ENCODE measurements around the gene WDR12.
"Not testable (repeated sequence)": the region's sequence is repeated elsewhere in the genome, so short reads cannot be mapped to it uniquely, and the experiment has no call there.

WDR12 gene

DNA sequence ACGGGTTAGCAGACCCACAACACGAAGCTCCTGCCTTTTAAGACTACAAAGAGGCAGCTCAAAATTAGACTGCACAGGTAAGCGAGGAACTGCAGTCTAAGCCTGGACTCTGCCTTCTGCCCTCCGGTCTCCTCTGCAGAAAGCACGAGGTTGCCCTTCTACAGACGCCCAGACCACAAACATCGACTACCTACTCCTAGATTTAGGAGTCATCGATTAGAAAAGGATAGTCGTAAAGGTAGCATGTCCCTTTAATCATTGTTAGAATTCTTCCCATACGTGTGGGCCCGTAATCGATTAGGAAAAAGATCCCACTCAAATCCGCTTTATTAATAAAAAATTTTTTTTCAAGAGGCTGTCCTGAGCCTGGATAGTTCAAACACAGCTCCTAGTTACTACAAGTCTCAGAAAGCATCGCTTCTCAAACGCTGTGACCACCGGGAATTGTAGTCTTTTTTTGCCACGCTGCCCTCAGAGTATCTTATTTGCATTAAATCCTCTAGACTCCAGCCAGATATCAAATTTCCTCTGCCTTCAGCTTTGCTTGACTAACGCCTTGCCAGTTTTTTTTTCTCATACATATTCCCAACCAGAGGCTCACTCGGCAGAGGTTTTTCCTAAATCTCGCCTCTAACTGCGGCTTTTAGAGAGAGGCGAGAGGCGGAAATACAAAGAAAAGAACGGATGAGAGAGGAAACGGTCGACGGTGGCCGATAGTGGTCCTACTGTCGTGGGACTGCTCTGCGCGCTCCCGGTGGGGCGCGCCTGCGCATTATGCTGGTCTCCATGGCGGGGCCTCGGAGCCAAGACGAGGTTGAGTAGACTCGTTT lies at the start of gene WDR12, which contains the start of gene CARF:
Gene WDR12, minus strand, starts transcription at position 162 of the 830 bp plus-strand sequence. CDS start 197 bp downstream, outside the sequence.
Gene CARF, plus strand, starts transcription at position 764 of the 830 bp plus-strand sequence. CDS start 29,628 bp downstream, outside the sequence.
- DNase-seq (ENCODE audit: low spot score): peak; percentile 91

DNA sequence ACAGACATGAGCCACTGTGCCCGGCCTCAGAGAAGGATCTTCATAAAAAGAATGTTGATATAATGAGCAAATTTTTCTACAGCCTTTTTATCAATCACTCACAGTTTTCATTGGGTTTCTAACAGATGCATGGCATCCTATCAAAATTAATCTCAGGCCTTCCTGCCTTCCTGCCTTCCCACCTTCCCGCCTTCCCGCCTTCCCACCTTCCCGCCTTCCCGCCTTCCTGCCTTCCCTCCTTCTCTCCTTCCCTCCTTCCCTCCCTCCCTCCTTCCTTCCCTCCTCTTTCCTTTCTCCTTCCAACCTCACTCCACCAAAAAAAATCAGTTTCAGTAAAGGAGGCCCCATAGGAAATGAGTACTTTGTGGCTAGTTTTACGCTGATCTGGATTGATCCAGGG lies 49.1 kb upstream of the WDR12 start:
- DNase-seq (ENCODE audit: low spot score): no peak

DNA sequence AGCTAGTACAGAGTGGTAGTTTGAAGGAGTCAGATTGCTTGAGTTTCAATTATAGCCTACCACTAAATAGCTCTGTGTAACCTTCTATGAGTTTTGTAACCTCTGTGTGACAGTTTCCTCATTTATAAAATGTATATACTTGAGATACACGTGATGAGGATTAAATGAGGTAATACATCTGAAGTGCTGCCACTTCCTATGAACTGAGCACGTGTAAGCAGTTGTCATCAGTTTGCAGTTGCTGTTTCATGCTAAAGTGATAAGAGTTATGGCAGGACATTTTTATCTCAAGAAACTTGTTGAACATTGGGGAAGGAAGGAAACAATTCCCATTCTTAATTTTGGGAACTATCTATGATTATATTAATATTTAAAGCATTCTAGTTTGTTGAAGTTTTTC lies 39.1 kb upstream of the WDR12 start:
- DNase-seq (ENCODE audit: low spot score): no peak

DNA sequence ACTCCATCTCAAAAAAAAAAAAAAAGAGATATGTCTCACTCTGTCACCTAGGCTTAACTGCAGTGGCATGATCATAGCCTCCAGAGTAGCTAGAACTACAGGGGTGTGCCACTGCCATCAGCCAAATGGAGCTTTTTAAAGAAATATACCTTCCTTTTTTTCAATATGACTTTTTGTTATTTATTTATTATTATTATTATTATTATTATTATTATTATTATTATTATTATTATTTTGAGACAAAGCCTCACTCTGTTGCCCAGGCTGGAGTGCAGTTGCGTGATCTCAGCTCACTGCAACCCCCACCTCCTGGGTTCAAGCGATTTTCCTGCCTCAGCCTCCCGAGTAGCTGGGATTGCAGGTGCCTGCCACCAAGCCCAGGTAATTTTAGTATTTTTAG lies 37.9 kb upstream of the WDR12 start:
- DNase-seq (ENCODE audit: low spot score): not testable (repeated sequence)

DNA sequence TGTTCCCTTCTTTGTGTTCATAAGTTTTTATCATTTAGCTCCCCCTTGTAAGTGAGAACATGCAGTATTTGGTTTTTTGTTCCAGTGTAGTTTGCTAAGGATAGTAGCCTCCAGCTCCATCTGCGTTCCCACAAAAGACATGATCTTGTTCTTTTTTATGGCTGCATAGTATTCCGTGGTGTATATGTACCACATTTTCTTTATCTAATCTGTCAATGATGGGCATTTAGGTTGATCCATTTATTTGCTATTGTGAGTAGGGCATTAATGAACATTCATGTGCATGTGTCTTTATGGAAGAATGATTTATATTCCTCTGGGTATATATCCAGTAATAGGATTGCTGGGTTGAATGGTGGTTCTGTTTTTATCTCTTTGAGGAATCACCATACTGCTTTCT lies 34.0 kb upstream of the WDR12 start:
- no peak for DNase-seq (ENCODE audit: low spot score)

DNA sequence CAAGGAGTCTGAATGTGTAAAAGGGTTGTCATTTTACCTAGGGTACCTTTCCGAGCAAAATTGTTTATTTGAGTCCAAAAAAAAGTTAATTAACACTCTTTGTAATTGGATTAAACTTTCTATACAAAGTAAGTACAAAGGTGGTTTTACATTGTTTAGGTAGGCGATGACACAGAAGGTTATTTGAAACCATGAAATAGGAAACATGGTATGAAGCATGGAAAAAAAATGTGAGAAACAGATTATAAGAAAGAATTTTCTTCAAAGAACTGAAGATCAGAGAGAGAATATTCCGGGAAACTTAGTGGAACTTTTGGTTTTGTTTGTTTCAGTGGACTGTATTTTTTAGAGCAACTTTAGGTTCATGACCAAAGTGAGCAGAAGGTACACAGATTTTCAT lies 33.3 kb upstream of the WDR12 start:
- DNase-seq (ENCODE audit: low spot score): no peak

DNA sequence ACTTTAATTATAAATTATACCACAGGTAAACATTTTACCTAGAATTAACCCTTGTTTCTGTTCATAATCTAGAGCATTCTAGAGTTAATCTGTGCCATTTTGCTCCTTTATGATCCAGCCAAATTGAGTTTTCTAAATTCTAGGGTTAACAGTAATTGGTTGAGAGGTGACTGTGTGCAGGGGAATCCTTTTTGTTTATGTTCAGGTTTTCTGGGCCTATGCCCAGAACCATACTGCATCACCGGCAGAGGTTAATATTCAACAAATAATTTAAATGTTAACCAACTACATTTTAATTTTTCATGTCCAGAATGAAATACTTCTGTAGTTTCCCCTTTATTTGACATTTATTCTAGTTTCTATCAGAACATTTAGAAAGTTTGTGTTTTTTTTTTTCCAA lies 32.9 kb upstream of the WDR12 start:
- no peak for DNase-seq (ENCODE audit: low spot score)

DNA sequence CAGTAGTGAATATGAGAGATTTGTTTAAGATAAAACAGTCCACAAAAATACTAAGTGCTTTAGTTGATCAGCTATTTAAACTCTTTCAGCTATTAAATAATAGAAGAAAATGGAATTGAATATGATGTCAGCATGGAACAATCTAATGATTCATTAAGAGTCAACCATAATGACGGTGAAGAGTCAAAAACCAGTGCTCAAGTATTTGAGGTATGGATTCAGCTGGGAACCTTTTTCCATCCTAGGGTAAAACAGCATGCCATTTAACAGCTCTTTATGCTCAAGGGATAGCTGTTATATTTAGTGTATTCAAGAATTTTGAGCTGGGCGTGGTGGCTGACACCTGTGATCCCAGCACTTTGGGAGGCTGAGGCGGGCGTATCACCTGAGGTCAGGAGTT lies 30.3 kb upstream of the WDR12 start:
- no peak for DNase-seq (ENCODE audit: low spot score)

DNA sequence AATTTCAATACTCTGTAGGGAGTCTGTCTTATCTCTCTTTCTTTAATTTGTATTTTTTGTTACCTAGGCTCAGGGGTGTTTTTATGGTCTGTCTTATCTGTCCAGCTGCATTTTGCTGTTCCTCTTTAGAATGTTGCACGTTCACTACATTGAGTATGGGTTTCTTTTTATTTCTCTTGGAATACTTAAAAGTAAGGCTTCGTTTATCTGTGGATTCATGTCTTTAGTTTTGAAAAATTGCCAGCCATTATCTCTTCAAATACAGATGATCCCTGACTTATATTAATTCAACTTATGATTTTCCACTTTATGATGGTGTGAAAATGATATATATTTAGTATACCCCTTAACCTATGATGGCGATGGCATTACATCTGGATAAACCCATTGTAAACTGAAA lies 27.5 kb upstream of the WDR12 start:
- DNase-seq (ENCODE audit: low spot score): no peak

DNA sequence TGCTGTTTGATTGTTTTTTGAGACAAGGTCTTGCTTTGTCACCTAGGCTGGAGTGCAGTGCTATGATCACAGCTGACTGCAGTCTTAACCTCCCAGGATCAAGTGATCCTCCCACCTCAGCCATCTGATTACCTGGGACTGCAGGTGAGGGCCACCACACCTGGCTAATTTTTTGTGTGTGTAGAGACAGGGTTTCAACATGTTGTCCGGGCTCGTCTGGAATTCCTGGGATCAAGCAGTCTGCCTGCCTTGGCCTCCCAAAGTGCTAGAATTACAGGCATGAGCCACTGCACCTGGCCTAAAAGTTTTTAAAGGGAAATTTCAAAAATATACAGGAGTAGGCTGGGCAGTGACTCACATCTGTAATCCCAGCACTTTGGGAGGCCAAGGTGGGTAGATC lies 23.0 kb upstream of the WDR12 start:
- DNase-seq (ENCODE audit: low spot score): no peak

DNA sequence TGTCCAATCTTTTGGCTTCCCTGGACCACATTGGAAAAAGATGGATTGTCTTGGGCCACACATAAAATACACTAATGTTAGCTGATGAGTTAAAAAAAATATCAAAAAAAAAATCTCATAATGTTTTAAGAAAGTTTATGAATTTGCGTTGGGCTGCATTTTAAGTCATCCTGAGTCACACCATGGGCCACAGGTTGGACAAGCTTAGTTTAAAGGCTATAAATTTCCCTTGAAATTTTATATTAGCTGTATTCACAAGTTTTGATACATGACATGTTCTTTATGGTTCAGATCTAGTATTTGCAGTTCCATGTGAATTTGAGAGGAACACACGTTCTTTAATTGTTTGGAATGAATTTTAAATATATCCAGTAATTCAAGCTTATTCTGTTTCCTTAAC lies 22.5 kb upstream of the WDR12 start:
- DNase-seq (ENCODE audit: low spot score): no peak

DNA sequence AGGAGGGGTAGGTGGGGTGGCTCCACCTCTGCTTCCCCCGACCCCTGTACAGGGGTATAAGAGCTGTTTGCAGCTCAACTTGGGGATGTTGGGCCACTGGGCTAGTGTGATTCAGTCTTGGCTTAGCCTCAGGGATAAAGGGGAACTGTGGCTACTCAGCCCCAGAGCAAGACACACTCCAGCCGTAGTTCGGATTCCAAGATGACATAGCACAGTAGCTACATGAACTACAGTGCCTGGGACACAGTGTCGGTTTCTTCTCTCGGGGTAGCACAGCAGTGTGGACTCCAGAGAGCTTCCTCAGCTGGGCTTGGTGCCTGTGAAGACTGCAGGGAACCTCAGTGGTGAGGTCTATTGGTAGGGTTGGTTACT lies 21.7 kb upstream of the WDR12 start:
- no peak for DNase-seq (ENCODE audit: low spot score)

DNA sequence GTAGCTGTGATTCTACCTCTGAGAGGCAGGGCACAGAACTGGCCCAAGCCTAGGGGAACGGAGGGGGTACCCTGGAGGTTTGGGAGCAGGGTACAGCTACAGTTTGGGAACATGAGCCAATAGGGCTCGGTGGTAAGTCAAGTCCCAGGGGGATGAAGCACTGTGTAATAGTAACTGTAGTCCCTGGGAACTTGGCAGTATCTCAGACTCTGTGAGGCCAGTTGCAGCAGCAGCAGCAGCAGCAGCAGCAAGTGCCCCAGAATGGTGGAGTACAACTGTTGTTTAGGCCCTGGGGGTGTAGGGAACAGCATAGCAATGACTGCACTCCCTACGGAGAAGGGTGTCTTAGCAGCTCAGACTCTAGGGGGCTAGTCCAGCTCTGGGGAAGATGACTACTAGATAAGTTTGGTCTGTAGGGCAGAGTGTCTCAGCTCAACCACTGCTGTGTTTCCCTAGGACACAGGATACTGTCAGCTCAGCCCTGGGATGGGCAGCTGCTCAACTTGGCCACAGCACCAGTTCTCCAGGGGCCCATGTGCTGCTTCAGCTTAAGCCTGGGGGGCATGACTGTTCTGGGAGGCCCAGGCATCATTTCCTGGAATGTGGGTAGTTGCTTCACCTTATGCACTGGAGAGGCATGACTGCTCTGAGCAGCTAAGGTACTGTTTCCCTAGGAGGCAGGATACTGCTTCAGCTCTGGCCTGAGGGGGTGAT lies 21.1 kb upstream of the WDR12 start:
- DNase-seq (ENCODE audit: low spot score): no peak

DNA sequence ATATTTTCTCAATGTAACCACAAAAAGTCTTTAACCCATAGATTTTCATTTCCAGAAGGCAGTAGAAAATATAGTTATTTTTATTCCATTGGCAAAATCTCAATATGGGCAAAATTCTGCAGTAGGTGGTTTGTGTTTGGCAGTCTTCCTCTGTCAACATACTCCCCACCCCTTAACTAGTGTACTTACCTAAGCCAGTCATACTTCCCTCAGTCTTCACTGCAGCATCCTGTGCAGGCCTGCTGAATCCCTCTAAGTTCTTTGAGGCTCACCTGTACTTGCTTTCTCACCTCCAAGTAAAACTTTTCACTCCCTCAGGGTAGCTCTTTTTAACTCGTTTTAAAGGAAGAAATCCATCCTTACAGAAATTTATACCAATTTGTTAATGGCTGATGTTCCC lies 7.4 kb upstream of the WDR12 start:
- no peak for DNase-seq (ENCODE audit: low spot score)

DNA sequence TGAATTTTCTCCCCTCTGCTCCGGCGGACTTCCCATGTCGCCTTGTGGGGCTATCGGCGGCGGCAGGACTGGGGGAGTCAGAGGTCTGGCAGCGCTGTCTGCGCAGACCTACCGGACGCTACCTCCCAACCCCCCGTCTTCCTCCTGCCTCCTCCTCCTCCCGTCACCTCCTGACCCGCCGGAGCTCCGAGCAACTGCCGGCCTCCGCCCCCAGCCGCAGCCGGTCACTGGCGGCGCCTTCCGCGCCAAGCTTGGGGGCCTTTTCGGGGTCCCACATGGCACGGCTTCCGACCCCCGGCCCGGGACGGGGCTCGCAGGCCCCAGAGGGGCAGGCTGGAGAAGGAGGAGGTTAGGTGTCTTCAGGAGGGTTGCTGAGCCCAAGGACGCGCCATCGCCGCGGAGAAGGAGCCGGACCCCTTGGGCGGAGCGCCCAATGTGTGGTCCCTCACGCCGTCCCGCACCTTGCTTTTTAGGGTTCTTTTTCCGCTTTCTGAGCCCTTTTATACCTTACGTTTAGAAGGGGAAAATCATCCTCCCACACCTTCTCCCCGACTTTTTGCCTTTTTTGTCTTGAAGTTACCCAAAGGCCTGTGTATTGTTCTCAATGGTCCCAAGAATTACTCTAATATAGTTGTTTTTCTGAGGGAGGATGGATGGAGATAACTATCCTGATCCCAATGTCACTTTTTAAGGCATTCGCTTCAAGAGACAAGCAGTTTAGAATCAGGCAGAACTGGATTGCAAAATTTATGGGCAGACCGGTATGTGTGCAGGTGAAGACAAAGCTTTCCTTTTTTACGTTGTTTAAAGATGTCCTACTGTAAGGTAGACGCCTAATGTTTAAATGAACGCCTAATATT lies 1.1 kb upstream of the WDR12 start:
- not testable (repeated sequence) for DNase-seq (ENCODE audit: low spot score)

DNA sequence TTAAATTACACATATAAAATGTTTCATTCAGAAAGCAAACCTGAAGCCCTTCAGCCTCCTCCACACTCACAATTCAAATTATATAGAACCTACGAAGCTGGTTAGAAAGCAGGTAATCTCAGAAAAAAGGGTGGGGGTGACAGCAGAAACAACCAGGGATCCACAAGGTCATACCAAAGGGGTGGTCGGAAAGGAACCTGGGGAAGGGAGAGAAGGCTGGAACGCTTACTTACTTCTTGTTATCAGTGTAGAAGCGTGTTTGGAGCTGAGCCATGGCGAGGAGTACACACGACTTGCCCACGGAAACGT lies 316 bp downstream of the WDR12 start:
- DNase-seq (ENCODE audit: low spot score): peak; percentile 10

DNA sequence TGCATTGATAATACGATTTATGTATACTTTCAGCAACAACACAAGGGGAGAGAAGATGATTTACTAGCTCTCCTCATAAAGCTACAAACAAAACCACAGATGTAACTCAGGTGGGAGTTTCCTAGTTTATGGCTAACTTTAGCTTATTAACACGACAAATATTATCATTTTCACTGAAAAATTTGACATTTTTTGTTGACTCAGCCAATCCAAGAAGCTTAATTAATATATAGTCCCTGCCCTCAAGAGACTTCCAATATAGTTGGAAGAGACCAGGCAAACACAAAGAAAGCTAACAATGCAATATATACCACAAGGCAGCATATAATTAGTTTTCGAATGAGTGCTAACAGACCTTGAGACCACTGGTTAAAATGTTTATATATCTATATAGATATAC lies 775 bp downstream of the WDR12 start:
- no peak for DNase-seq (ENCODE audit: low spot score)

DNA sequence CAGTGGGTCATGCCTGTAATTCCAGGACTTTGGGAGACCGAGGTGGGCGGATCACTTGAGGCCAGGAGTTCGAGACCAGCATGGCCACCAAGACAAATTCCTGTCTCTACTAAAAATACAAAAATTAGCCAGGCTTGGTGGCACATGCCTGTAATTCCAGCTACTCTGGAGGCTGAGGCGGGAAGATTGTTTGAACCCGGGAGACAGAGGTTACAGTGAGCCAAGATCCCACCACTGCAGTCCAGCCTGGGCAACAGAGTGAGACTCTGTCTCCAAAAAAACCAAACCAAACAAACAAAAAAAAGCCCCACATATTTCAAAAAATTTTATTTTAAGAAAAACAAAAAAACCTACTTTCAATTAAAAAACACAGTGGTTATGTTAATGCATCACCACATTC lies 1.2 kb downstream of the WDR12 start:
- not testable (repeated sequence) for DNase-seq (ENCODE audit: low spot score)

DNA sequence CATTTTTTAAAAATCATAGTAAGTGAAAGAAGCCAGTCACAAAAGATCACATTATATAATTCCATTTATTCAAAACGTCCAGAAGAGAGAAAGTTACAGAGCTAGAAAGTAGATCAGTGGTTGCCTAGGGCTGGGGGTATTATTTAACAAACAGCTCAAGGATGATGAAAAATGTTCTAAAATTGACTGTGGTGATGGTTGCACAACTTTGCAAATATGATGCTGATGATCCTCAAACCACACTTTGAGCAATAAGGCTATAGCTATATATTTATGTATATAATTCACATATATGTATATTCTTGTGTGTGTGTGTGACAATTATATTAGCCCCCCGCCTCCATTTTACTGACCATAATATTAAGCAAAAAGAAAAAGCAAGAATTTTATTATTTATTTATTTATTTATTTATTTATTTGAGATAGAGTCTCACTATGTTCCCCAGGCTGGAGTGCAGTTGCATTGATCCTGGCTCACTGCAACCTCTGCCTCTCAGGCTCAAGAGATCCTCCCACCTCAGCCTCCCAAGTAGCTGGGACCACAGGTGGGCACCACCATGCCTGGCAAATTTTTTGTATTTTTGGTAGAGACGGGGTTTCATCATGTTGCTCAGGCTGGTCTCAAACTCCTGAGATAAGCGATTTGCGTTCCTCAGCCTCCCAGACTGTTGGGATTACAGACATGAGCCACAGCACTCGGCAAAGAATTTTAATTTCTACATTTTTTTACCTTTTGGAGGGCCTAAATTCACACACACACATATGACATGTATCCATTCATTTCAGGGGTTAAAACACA lies 1.9 kb downstream of the WDR12 start:
- no peak for DNase-seq (ENCODE audit: low spot score)

DNA sequence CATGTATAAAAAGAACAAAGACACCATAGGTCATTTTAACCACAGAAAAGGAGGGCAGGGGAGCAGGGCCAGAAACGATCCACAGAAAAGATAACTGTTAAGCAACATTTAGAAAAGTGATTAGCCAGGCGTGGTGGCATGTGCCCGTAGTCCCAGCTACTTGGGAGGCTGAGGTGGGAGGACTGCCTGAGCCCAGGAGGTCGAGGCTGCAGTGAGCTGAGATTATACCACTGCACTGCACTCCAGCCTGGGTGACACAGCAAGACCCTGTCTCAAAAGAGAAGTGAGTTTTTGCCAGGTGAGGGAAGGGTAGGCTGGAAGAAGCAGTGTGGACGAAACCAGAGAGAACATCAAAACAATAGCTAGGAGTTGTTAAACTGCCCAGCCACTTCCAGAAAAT lies 3.3 kb downstream of the WDR12 start:
- no peak for DNase-seq (ENCODE audit: low spot score)

DNA sequence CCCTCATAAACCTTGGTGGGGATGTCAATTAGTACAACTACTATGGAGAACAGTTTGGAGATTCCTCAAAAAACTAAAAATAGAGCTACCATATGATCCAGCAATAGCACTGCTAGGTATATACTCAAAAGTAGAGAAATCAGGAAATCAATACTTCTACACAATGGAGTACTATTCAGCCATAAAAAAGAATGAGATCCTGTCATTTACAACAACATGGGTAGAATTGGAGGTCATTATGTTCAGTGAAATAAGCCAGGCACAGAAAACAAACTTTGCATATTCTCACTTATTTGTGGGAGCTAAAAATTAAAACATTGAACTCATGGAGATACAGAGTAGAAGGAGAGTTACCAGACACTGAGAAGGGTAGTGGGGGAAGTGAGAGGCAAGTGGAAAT lies 6.0 kb downstream of the WDR12 start:
- not testable (repeated sequence) for DNase-seq (ENCODE audit: low spot score)

DNA sequence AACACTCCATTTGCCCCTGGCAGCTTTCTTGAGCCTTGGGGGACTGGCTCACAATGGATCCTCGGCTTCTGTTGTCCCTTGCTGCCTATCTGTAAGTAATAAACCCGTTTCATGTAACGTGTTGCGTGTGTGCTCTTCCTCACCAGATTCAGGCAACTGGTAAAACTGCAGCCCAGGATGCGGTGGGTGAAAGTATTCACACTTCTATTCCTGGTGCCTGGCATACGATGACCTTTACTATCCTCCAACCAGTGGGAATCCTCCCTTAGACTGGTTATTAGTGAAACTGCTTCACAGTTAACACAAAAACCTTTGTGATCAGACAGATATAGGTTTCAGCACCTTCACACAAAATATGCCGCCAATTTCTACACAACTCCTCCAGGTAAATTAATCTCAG lies 26.3 kb downstream of the WDR12 start:
- DNase-seq (ENCODE audit: low spot score): no peak
